ENCODE data around the gene SPATS2L.

Gene SPATS2L

GRCh38 chr2:200472853-200473464 is 166.5 kb downstream of the SPATS2L start:
- DNase-seq, result no peak

- no peak for DNase-seq
Measured at GRCh38 chr2:200475795-200476194, 169.3 kb downstream of the SPATS2L start.

GRCh38 chr2:200476836-200477235 is 170.3 kb downstream of the SPATS2L start:
- no peak for DNase-seq

GRCh38 chr2:200477667-200478131 is 171.2 kb downstream of the SPATS2L start:
- DNase-seq, result no peak

- DNase-seq, result no peak
Measured at GRCh38 chr2:200479692-200480265, 173.3 kb downstream of the SPATS2L start.

- DNase-seq, result no peak
Measured at GRCh38 chr2:200482194-200482593, 175.7 kb downstream of the SPATS2L start.

GRCh38 chr2:200483729-200484198 is 177.3 kb downstream of the SPATS2L start:
- no peak for DNase-seq

- no peak for DNase-seq
Measured at GRCh38 chr2:200484934-200485333, 178.4 kb downstream of the SPATS2L start.

- DNase-seq, result no peak
Measured at GRCh38 chr2:200486529-200486928, 180.0 kb downstream of the SPATS2L start.

- DNase-seq, result no peak
Measured at GRCh38 chr2:200488169-200488568, 181.7 kb downstream of the SPATS2L start.

GRCh38 chr2:200490001-200490400 is 183.5 kb downstream of the SPATS2L start:
- DNase-seq, result no peak

- DNase-seq, result no peak
Measured at GRCh38 chr2:200492656-200493055, 186.2 kb downstream of the SPATS2L start.

- no peak for DNase-seq
Measured at GRCh38 chr2:200494048-200494447, 187.6 kb downstream of the SPATS2L start.

GRCh38 chr2:200496696-200497095 is 190.2 kb downstream of the SPATS2L start:
- DNase-seq, result no peak

GRCh38 chr2:200498402-200499162 is 192.1 kb downstream of the SPATS2L start:
- DNase-seq, result no peak

GRCh38 chr2:200502196-200502595 is 195.7 kb downstream of the SPATS2L start:
- DNase-seq, result no peak

GRCh38 chr2:200506679-200507078 is 200.2 kb downstream of the SPATS2L start:
- DNase-seq, result no peak

GRCh38 chr2:200507179-200507578 is 200.7 kb downstream of the SPATS2L start:
- no peak for DNase-seq

- DNase-seq, result no peak
Measured at GRCh38 chr2:200509235-200509611, 202.7 kb downstream of the SPATS2L start.

- DNase-seq, result peak; percentile 81
Measured at GRCh38 chr2:200509612-200510433, 203.3 kb downstream of the SPATS2L start, which contains the start of gene KCTD18. TSS of gene KCTD18 (minus strand) at chr2:200510068. CDS start at chr2:200507016, 3,052 bp downstream.

- DNase-seq, result no peak
Measured at GRCh38 chr2:200515155-200515554, 208.7 kb downstream of the SPATS2L start.

- no peak for DNase-seq
Measured at GRCh38 chr2:200523158-200523557, 216.7 kb downstream of the SPATS2L start.

- no peak for DNase-seq
Measured at GRCh38 chr2:200523604-200524003, 217.1 kb downstream of the SPATS2L start.

All from T1000 (cell line).